Thyroid gland (tissue), 4 donors: Measurements from ENCODE around the gene ZNF575.

Experiments used
- POLR2A ChIP-seq, 2 donors: fragments of 450-650 bp; IDR thresholded peaks; one replicate each; pipeline ENCODE4 v1.6.1; 2017; ENCODE audit warnings: antibody characterized with exemption in 2 of 2, mild to moderate bottlenecking in 2 of 2, moderate library complexity in 1 of 2
- TF ChIP-seq, protein P1 (sequence below), 6 experiments: fragments of 200-600 bp in 3 of 6; fragments of 450-650 bp in 3 of 6; sonication (generic) in 3 of 6; IDR thresholded peaks; one replicate each; pipeline ENCODE4 v1.5.1; 2016 to 2019; ENCODE audit warnings: antibody characterized with exemption in 6 of 6, mild to moderate bottlenecking in 2 of 6, inconsistent platforms in 1 of 6, moderate library complexity in 1 of 6

GRCh38 chr19:43525836-43526771, 6.9 kb upstream of the ZNF575 start:
- TF ChIP-seq, protein P1, sequence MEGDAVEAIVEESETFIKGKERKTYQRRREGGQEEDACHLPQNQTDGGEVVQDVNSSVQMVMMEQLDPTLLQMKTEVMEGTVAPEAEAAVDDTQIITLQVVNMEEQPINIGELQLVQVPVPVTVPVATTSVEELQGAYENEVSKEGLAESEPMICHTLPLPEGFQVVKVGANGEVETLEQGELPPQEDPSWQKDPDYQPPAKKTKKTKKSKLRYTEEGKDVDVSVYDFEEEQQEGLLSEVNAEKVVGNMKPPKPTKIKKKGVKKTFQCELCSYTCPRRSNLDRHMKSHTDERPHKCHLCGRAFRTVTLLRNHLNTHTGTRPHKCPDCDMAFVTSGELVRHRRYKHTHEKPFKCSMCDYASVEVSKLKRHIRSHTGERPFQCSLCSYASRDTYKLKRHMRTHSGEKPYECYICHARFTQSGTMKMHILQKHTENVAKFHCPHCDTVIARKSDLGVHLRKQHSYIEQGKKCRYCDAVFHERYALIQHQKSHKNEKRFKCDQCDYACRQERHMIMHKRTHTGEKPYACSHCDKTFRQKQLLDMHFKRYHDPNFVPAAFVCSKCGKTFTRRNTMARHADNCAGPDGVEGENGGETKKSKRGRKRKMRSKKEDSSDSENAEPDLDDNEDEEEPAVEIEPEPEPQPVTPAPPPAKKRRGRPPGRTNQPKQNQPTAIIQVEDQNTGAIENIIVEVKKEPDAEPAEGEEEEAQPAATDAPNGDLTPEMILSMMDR (IDR thresholded peaks at IDR 0.05): no peak
- TF ChIP-seq POLR2A (IDR thresholded peaks at IDR 0.05): no peak
